ENCODE measurements around the gene SLC8A2.
"Not testable (repeated sequence)": the region's sequence is repeated elsewhere in the genome, so short reads cannot be mapped to it uniquely, and the experiment has no call there.

SLC8A2 gene

DNA sequence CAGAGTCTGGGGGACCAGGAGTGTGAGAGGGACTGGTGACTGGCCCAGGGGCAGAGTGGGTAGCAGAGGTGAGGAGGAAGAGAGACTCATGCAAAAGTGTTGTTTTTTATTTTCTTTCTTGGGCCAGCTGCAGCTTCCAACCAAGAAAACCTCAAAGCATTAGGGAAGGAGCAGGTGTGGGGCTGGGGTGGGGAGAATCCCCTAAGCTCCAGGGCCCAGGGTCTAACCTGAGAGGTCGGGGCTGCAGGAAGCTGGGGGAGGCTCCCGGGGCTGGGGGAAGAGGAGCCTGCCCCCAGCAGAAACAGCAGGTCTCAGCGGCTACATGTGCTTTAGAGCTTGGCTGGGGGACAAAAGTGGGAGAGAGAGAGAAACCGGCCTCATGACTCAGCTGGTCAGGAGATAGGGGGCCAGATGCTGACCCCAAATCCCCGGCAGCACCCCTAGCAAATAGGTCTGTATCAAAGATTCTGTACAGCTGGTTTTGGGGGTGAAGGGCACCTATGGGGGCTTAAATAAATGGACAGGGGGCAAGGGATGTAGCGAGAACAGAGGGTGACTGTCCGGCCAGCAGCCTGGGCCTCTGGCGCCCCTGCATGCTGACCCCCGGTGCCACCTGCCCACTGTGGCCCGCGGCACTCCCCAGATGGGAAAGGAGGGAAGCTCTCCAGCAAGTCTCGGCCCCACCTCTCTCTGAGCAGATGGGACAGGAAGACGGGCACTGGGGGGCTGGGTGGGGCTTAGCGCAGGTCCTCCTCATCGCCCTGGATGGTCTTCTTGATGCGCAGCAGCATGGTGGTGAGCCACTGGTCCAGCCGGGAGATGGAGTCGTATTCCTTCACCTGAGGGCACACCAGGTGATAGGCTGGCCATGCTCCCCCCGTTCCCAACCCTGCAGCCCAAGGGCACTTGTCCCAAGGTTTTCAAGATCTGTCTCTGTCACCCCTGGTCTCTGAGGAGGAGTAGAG lies 16.1 kb upstream of the SLC8A2 start:
- no peak for DNase-seq (ENCODE audit: low read depth in 2 of 2)

DNA sequence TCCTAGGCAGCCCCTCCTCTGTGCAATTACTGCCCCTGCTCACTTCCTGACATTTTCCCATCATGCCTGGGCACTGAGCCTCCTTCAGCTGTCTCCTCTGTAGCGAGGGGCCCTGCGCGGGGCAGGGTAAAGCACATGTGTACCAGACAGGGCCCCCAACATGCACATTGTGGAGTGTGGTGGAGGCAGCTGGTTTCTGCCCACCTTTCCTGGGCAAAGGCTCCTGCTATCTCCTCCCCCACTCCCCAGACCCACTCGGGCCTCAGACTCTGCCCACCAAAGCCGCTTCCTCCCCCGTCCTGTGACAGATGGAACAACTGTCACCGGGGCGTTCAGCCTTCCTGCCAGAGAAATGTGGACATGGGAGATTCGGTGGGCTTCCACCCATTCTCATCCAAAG lies 15.2 kb upstream of the SLC8A2 start:
- no peak for DNase-seq (ENCODE audit: low read depth in 2 of 2)

DNA sequence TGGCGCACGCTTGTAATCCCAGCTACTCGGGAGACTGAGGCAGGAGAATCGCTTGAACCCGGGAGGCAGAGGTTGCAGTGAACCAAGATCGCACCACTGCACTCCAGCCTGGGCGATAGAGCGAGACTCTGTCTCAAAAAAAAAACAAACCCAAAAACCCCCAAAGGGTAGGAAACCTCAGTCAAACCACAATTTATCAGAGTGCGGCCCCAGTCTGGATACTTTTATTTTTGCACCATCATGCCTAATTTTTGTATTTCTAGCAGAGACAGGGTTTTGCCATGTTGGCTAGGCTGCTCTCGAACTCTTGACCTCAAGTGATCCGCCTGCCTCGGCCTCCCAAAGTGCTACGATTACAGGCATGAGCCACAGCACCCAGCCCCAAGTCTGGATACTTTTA lies 14.5 kb upstream of the SLC8A2 start:
- not testable (repeated sequence) for DNase-seq (ENCODE audit: low read depth in 2 of 2)

DNA sequence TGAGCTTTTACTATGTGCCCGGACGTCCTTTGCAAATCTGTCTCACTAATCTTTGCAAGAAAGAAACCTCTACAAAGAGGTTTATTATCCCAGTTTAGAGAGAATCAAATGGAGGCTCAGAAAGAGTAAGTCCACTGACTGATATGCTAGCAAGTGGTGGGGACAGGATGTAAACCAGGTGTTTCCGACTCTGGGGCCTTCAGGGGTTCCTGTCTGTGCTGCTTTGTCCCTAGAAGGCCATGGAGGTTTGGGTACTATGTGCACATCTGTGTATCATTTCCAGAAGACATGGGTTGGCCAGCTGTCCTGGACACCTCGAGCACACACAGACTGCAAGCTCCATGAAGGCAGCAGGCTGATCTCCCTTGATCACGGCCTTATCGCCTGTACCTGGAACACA lies 13.5 kb upstream of the SLC8A2 start:
- DNase-seq (ENCODE audit: low read depth in 2 of 2) = no peak

DNA sequence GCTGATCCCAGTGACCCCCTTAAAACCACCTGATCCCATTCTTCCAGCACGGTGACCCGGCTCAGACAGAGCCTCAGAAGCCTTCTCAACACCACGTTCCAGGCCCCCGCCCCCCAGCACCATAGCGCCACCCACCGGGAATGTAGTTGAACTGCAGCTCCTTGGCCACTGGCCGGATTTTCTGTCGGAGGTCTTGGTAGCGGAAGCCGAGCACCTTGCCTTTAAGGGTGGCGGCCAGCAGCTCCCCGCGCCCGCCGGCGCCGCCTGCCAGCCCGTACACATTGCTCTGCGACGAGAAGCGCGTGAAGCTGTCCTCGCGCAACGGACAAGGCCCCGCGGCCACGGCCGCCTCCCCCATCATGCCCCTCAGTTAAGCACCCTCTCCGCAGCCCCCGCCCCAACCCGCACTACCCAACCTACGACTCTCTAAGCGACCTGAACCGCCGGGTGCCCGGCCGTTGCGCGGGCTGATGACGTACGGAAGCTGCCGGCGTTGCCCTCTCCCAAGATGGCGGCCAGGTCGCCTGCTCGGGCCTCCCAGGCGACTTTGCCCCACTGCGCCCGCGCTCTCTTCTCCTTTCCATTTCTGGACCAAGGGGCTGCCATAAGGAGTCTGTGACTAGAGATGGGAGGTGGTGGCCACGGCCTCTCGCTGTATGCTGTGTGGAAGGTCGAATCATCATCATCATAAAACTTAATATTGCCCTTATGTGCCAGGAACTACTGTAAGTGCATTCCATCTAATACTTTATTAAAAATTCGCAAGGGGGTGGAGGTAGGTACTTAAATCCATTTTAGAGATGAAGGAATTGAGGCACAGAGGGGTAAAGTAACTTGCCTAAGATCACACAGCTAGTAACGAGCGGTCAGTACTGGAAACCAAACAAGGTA lies 12.4 kb upstream of the SLC8A2 start, which contains the start of gene KPTN:
Gene KPTN (minus strand): TSS at position 420 of the 891 bp plus-strand sequence. CDS start 59 bp downstream, at position 361.
- DNase-seq (ENCODE audit: low read depth in 2 of 2) = peak; percentile 73 to 75

DNA sequence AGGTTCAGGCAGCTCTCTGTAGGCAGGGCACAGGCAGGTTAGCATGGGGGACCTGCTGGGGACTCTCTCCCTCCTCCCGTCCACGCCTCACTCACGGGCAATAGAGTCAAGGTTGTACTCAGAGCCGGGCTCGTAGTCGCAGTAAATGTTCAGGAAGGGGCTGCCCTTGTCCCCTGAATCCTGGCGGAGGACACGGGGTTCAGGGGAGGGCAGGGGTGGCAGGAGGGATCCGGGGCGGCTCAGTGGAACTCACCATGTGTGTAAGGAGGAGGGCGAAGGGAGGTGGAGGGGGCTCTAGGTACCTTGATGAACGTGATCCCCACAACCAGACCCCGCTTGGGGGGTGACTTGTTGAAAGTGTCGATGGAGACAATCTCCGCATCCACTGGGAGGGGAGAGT lies 11.5 kb upstream of the SLC8A2 start:
- DNase-seq (ENCODE audit: low read depth in 2 of 2) = no peak

DNA sequence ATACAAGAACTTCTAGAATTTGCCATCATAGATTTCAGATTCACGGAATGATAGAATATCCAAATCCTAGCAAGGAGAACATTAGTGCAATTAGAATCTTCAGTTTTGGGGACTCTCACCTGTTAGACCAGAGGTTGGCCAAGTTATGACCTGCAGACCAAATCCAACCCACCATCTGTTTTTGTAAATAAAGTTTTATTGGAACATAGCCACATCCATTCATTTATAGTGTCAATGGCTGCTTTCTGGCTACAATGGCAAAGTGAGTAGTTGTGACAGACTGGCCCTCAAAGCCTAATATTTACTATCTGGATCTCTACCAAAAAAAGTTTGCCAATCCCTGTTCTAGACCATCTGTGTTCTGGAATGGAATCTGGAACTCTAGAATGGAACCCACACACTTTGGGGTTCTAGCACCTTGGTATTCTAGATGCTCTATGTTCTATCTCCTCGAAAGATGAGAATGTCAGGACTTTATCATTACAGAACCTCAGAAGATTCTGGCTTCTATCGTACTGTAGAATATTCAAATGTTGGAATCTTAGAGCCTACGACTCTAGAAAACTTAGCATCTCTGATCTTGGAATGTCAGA lies 9.9 kb upstream of the SLC8A2 start:
- DNase-seq (ENCODE audit: low read depth in 2 of 2) = no peak

DNA sequence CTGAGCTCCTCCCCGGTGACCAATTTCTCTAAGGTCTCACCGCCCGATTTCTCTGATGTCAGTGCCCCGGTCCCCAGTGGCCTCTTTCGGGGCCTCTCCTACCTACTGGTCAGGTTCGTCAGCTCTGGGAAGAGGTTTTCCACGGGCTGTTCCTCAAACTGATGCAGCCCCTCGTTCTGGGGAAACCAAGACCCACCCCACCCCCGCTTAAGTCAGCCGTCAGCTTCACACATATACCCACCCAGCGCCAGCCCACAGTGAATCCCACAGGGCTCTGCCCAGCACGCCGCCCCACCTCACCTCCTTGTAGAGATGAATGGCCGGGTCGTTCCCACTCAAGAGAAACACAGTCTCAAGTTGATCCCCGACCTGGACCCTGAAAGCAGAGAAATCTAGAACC lies 9.0 kb upstream of the SLC8A2 start:
- DNase-seq (ENCODE audit: low read depth in 2 of 2) = no peak

DNA sequence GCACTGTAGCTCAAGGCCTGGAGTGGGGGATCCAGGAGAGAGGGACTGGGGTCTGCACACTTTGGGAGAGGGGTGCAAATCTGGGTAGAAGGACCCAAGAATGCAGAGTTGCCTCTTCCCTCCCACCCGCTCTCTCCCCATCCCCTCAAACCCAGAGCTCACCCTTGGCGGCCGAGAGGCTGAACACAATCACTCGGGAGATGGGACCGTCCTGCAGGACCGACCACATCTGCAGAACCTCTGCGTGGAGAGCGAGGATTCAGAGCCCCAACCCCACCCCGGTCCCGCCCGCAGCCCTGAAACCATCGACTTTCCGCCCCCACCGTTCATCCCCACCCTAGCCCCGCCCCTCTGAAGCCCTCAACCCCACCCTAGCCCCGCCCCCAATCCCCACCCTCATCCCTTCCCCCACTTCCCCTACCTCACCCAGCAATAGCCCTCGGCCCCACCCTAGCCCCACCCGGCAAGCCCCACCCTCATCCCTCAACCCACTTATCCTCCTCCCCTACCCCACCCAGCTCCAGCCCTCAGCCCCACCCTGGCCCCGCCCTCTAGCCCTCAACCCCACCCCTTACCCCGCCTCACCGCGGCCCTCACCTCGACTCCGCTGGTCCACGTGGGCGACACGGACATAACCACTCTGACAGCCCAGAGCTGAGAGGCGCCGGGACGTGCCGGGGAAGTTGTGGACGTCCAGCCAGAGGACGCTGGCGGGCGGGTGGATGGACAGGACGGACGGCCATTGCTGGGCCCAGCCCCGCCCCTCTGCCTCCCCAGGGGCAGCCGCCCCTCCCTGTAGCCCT lies 8.2 kb upstream of the SLC8A2 start:
- DNase-seq (ENCODE audit: low read depth in 2 of 2) = no peak

DNA sequence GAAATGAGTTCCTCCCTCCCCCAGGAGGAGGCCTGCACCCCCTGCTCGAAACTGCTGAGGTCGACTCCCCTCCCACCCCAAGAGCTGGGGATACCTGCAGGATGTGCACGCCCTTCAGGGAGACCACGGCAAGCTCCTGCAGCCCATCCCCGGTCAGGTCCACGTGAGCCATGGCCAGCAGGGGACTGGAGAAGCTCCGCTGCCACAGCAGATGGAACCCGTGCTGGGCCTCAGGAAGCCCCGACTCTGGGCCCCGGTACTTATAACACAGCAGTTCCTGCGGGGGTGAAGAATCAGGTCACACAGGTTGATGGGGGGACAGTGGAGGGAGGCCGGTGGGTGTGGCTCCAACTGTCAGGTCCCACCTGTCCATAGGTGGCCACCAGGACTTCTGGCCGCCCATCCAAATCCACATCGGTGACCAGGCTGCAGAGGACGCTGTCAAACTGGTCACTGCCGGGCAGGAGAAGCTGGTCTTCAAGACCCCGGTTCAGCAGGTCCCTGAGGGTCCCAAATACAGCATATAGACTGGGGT lies 4.8 kb upstream of the SLC8A2 start:
- no peak for DNase-seq (ENCODE audit: low read depth in 2 of 2)

DNA sequence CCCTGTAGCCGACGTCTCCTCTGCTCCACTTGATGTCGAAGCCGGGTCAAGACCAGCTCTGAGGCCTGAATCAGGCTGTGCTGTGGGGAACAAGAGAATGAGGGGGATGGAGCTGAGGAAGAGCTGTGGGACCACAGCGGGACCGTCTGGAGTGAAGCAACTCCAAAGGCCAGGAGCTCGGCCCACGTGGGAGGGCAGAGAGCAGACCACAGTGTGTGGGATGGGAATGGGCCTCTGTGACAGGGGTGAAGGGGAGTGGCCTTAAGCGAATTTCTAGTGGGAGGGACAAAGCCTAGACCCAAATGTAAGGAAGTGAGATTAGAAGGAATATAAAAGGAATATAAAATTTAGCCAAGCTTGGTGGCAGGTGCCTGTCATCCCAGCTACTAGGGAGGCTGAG lies 3.8 kb upstream of the SLC8A2 start:
- no peak for DNase-seq (ENCODE audit: low read depth in 2 of 2)

DNA sequence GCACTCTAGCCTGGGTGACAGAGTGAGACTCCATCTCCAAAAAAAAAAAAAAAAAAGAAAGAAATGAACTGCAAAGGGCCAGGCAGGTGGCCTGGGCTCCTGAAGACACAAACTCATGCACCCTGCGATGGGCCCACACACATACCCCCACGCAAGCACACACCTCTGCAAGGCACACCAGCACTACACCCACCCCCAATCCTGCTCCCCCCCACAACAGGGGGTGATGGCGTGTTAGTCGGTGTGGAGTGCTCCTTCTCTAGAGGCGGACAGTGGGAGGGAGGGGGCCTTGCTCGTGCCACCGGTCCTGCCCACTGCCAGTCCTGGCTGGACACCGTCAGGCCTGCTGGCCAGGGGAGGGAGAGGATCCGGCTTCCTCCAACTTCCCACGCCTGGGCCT lies 1.6 kb upstream of the SLC8A2 start:
- DNase-seq (ENCODE audit: low read depth in 2 of 2) = no peak

DNA sequence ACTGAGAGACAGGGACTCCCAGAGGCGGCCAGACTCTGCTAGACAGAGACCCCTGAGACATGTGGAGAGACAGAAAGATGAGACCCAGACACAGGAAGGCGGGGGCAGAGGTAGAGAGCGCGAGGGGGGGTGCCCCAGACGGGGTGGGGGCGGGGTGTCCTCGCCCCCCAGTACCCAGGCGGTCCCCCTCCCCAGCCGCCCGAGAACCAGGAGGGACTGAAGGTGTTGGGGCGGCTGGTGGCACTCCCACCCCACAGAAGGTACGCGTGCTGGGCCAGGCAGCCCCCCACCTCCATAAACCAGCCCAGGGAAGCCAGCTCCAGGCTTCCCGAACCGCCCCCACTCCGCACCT lies 336 bp downstream of the SLC8A2 start:
- DNase-seq (ENCODE audit: low read depth in 2 of 2) = no peak

DNA sequence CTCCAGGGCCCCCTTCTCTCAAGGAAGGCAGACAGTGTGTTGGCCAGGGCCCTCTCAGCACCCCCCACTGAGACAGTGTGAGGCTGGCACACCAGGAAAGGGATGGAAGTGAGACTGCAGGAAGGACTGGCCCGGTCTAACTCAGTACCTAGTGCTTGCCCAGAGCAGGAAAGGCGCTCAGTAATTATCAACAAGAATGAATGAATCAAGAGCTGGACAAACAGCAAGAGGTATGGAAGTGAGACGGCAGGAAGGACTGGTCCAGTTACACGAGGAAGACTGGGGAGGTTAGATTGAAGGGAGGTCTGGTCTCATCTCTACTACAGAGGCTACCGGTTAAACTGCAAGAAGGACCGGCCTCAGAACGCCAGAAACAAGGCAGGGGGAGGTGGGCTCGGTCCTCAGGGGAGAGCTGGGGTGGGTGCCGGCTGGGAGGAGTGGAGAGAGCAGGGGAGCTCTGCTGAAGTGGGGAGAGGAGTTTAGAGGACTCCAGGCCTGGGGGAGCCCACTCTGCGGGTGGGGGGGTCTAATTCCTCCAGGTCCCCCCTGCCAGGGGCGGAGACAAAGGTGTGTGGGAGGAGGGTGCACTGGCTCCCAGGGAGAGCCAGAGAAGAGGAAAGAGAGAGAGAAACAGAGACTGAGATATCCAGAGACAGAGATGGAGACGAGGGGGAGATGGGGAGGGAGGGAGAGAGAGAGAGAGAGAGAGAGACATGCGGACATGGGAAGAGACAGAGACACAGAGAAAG lies 1.1 kb downstream of the SLC8A2 start:
- DNase-seq (ENCODE audit: low read depth in 2 of 2) = no peak

DNA sequence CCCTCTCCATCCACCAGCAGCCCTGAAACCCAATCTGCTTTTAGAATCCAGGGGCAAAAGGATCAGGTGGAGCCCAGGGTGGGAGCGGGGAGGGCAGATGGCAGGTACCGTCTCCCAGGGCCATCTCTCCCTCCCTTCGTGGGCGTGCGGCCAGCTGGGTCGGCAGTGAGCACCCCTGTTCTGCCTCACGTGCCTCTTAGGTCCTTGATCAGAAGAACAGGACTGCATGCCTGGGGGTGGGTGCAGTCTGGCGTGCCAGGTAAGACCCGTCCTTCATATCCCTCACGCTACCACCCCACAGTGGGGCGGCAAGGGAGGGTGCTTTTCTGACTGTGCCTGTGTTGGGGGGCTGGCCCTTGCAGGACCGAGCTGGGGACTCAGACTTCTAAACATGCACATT lies 2.0 kb downstream of the SLC8A2 start:
- DNase-seq (ENCODE audit: low read depth in 2 of 2) = no peak

DNA sequence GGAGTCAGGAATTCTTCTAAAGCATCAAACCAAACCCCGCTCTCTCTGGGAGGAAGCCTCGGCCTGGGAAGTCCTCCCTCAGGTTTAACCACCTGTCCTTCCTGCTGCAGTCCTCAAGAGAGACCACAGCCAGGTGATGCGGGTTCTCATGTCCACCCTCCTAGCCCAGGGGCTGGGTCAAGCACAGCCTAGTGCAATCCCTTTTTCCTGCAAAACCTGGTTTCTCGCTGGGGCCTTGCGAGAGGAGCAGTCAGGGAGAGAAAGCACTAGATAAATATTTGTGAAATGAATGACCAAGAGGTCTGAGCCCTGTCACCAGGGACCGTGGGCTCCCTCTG lies 2.4 kb downstream of the SLC8A2 start:
- DNase-seq (ENCODE audit: low read depth in 2 of 2) = no peak

DNA sequence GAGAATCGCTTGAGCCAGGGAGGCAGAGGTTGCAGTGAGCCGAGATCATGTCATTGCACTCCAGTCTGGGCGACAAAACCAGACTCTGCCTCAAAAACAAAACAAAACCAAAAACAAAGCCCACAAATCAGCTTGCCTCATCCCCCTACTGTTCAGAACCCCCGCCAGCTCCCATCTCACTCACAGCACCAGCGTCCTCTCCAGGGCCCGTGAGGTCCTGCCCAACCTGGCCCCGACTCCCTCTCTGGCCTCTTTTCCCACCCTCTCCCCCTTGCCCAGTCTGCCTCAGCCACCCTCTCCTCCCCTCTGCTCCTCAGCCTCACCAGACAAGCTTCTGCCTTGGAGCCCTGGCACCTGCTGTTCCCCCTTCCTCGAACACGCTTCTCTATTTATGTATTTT lies 3.8 kb downstream of the SLC8A2 start:
- DNase-seq (ENCODE audit: low read depth in 2 of 2) = no peak

DNA sequence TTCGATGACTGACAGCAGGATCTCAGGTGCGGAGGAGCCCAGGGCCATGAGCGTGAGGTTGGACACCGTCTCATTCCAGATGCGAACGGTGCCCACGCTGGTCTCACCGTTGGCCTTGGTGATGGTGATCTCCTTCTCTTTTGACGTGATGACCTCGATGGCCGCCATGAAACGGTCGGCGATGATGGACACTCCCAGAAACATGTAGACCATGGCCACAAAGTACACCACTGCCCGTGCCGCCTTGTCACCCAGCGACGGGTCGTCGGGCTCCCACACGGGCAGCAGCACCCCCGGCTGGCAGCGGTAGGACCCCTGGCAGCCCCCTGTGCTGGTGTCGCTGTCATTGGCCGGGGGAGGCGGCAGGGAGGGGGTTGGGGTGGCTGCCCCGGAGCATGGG lies 5.7 kb downstream of the SLC8A2 start:
- no peak for DNase-seq (ENCODE audit: low read depth in 2 of 2)

DNA sequence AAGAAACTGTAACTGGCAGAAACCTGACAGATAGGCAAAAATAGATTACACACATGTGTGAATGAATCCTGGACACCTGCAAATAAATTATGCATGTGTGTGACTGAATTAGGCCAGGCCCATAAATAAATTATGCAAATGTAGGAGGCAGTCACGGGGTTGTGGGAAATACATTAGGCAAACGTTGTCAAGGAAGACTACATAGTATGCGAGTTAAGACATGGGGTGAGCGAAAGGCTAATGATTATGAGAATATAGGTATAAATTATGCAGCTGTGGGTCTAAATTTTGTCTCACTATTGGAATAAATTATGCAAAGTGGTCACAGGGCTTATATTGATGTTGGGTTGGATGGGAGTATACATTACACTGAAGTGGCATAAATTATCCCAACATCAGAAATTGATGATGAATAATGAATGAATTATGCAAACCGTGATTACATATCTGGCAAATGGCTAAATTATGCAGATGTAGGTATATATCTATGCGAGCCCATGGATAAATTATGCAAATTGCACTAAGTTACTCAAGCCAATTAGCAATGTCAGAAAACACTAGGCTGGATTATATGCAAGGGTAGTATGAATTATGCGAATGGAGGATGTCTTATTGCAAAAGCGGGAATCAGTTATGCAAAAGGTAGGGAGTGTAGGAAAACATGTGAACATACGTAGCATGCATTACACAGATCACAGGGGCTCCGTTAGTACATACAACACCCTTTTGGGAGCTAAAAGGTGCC lies 6.8 kb downstream of the SLC8A2 start:
- no peak for DNase-seq (ENCODE audit: low read depth in 2 of 2)

DNA sequence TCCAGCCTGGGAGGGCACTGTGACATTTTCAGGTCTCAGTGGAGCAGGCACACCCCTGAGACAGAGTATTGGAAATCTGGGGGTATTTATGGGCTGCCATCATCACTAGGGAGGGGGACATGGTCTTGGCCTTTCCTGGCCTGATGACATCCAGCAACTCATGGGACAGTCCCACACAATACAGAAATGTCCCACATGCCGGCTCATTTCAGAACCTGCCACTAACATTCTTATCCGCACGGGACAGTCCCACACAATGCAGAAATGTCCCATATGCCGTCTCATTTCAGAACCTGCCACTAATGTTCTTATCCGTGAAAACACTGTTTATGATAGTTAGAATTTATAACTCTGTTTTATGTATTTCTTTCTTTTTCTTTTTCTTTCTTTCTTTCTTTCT lies 9.8 kb downstream of the SLC8A2 start:
- no peak for DNase-seq (ENCODE audit: low read depth in 2 of 2)
